ENCODE measurements around the gene HK3. TPM values are rescaled to one million over a fixed set of nuclear protein-coding genes. Genes with fewer than 3 reads are reported as not detected.

The HK3 gene, protein sequence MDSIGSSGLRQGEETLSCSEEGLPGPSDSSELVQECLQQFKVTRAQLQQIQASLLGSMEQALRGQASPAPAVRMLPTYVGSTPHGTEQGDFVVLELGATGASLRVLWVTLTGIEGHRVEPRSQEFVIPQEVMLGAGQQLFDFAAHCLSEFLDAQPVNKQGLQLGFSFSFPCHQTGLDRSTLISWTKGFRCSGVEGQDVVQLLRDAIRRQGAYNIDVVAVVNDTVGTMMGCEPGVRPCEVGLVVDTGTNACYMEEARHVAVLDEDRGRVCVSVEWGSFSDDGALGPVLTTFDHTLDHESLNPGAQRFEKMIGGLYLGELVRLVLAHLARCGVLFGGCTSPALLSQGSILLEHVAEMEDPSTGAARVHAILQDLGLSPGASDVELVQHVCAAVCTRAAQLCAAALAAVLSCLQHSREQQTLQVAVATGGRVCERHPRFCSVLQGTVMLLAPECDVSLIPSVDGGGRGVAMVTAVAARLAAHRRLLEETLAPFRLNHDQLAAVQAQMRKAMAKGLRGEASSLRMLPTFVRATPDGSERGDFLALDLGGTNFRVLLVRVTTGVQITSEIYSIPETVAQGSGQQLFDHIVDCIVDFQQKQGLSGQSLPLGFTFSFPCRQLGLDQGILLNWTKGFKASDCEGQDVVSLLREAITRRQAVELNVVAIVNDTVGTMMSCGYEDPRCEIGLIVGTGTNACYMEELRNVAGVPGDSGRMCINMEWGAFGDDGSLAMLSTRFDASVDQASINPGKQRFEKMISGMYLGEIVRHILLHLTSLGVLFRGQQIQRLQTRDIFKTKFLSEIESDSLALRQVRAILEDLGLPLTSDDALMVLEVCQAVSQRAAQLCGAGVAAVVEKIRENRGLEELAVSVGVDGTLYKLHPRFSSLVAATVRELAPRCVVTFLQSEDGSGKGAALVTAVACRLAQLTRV
- total RNA-seq, result 11.3 TPM

DNA sequence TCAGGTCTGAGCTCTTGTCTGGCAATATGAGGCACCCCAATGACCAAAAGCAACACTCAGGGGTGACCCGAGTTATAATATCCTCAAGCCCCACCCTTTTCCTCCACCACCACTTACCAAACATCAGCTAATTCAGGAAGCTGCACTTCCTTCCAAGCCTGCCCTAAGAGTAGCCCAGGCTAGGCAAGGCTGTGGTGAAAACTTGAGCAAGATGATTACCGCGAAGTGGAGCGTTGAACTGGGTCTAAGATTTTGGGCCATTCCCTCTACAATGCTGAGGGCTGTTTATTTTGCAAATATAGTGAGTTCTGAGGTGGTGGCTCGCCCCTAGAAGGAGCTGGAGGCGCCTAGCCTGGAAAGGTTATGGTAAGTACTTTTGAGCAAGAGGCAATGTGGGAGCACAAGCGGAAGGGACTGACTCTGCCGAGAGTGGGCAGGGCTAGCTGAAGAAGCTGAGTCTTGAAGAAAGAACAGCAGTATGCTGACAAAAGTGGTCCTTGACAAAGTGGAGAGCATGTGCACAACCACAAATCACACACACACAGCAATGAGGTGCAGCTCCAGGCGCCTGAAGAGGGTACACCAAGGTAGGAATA, at the start of gene HK3:
Gene HK3, minus strand, starts transcription at position 51 of the 596 bp plus-strand sequence. CDS start 3,187 bp downstream, outside the sequence.

Other genes with a start within 250 kb of the HK3 start
- gene UNC5A, start 88.8 kb downstream of the HK3 start, total RNA-seq, result 0.29 TPM
- 32.8 TPM for gene UIMC1, start 107.4 kb upstream of the HK3 start, total RNA-seq
- 30.9 TPM for gene ZNF346, start 123.3 kb upstream of the HK3 start, total RNA-seq
- gene FGFR4, start 187.6 kb upstream of the HK3 start, total RNA-seq, result 57.7 TPM
- gene NSD1, start 234.4 kb upstream of the HK3 start, total RNA-seq, result 83.3 TPM